ENCODE data around the gene THSD4.

Gene THSD4

DNA sequence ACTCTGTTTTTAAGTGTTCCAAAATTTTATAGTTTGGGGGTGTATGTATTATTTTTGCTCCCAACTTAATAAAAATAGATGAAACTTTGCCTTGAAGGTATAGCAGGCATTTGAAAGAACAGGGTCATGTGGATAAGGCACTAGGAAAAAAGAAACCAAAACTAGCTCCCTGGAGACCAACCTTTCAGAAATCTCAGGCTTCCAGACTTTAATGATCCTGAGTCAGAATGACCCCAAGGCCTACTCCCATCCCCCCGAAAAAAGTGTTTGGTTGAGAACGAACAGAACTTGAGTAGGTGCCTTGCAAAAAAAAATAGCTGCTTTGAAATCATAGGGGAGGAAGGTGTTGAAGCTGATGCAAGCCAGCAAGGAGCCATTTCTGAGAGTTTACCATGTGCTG is 309.5 kb downstream of the THSD4 start:
- Histone ChIP-seq H3K9me3 (ENCODE audit: control insufficient read depth, low read length) (no peaks in the 10 kb centered on the region), H3K4me1 (ENCODE audit: control insufficient read depth, insufficient read depth, low read length, poor library complexity, severe bottlenecking) (no peaks in the 10 kb centered on the region), H3K27ac (ENCODE audit: low read depth, low read length, severe bottlenecking) (no peak overlapping the region), H3K4me3 (ENCODE audit: extremely low read depth, insufficient read depth, low read length, poor library complexity, severe bottlenecking) (no peak overlapping the region), H3K36me3 (ENCODE audit: control insufficient read depth, insufficient read depth, low read length) (no peaks in the 10 kb centered on the region)
- WGBS, 2 experiments (ENCODE audit: insufficient coverage in 2 of 2) = 92 to 100% methylated on average over 1 to 2 of the region's 2 CpGs

DNA sequence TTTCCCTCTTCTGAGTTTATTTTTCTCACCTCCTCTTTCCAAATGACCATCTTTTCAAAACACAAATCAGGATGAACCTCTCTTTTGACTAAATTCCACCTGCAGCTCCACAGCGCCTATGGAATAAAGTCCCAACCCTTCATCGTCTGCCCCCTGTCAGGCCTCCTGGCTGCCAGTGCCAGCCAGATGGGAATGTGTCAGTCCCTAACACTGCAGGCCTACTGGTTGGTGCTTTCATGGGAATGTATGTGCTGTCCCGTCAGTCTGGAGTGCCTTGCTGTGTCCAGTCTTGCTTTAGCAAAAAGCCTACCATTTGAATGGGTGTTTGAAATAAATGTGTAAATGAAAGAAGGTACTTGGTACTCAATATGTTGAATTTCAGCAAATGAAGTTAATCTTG is 310.1 kb downstream of the THSD4 start:
- 92% methylated on average over 1 to 2 of the region's 3 CpGs for WGBS, 2 experiments (ENCODE audit: insufficient coverage in 2 of 2)
- no peaks in the 10 kb centered on the region for H3K36me3 ChIP-seq (ENCODE audit: control insufficient read depth, insufficient read depth, low read length)
- H3K4me1 ChIP-seq (ENCODE audit: control insufficient read depth, insufficient read depth, low read length, poor library complexity, severe bottlenecking) = no peaks in the 10 kb centered on the region
- no peaks in the 10 kb centered on the region for H3K9me3 ChIP-seq (ENCODE audit: control insufficient read depth, low read length)
- no peak overlapping the region for H3K4me3 ChIP-seq (ENCODE audit: extremely low read depth, insufficient read depth, low read length, poor library complexity, severe bottlenecking)
- H3K27ac ChIP-seq (ENCODE audit: low read depth, low read length, severe bottlenecking) = no peak overlapping the region

DNA sequence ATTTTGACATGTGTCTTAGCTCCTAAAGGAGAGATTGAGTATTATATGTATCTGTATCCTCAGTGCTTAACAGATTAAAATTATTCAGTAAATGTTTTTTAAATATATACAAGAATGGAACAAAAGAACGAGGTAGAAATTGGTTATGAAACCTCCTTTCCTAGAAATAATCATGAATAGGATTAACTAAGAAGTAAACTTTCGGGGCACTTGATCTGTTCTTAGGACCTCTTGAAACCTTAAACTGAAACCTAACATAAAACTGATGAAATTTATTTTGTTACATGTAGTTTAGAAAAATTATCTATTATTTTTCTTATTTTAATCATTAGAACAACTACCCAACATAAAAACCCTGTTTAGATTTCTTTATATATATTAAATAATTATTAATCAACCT is 311.5 kb downstream of the THSD4 start:
- Histone ChIP-seq H3K27ac (ENCODE audit: low read depth, low read length, severe bottlenecking) (no peak overlapping the region), H3K4me3 (ENCODE audit: extremely low read depth, insufficient read depth, low read length, poor library complexity, severe bottlenecking) (no peak overlapping the region)
- WGBS, 2 experiments (ENCODE audit: insufficient coverage in 2 of 2) = no CpG with 5 or more reads among the region's 2 CpGs

DNA sequence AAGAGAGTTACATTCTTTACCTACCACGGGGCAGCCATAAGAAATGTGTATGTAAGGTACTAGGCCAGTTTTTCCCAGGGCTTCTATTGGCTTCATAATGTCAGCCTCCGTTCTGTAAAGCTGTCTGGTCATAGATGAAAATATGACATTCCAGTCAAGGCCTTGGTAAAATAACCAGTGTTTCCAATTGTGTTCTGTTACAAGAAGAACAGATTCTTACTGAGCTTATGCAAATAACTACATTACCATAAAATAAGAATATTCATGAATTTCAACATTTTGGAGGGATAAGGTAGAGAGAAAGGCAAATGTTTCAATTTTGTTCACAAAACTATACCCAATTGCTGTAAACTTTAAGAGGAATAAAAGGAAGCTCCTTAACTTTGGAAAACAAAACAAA is 315.5 kb downstream of the THSD4 start:
- H3K27ac ChIP-seq (ENCODE audit: low read depth, low read length, severe bottlenecking) = no peak overlapping the region
- H3K4me1 ChIP-seq (ENCODE audit: control insufficient read depth, insufficient read depth, low read length, poor library complexity, severe bottlenecking) = peaks cover 6% of the 10 kb centered on the region
- no peaks in the 10 kb centered on the region for H3K36me3 ChIP-seq (ENCODE audit: control insufficient read depth, insufficient read depth, low read length)
- H3K4me3 ChIP-seq (ENCODE audit: extremely low read depth, insufficient read depth, low read length, poor library complexity, severe bottlenecking) = no peak overlapping the region
- H3K9me3 ChIP-seq (ENCODE audit: control insufficient read depth, low read length) = no peaks in the 10 kb centered on the region
- WGBS, 2 experiments (ENCODE audit: insufficient coverage in 2 of 2) = 100% methylated on average over 2 of the region's 2 CpGs; no CpG with 5 or more reads in 1 of the 2 experiments

More for the DNA sequence above, 311.5 kb downstream of the THSD4 start:
- H3K4me1 ChIP-seq (ENCODE audit: control insufficient read depth, insufficient read depth, low read length, poor library complexity, severe bottlenecking) = no peaks in the 10 kb centered on the region
- H3K9me3 ChIP-seq (ENCODE audit: control insufficient read depth, low read length) = no peaks in the 10 kb centered on the region
- no peaks in the 10 kb centered on the region for H3K36me3 ChIP-seq (ENCODE audit: control insufficient read depth, insufficient read depth, low read length)

DNA sequence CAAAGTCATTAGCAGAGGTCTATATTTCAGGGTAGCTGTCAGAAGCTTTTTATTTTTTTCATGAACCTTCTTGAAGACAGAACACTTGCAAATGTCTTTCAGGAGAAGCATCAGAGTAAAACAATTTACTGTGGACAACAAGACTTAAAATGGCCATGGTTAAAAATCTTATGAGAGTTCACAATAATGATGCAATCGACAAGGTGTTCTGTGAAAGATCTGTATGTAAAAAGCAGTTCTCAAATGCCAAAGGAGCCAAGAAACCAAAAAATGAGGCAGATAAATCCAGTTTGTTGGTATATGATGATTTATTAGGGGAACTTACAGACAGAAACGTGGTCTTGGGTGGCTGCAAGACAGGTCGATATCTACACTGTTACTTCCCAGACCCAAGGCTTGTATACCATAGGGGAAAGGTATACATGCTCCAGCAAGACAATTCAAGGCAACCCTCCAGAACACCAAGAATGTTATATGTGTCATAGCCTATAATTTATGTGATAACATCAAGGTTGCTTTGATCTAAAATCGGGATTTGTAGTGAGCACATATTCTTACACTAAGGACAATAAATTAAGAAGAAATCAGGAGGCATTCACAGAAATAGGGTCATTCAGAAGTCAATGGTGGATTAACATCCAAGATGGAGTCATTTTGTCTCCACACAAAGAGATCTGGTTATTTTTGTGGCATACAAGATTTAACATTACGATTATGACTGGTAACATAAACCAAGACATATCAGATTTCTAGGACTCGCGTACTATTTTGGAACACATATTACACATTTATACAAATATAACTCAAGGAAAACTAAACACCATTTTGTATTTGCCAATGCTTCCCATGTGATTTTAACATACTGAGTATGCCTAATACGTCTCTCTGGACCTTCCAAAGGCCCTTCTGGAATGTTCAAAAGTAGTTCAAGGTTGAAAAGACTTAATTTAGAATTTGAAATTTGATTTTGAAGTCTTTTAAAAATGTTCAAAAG is 316.4 kb downstream of the THSD4 start:
- Histone ChIP-seq H3K27ac (ENCODE audit: low read depth, low read length, severe bottlenecking) (no peak overlapping the region), H3K4me1 (ENCODE audit: control insufficient read depth, insufficient read depth, low read length, poor library complexity, severe bottlenecking) (peaks cover 6% of the 10 kb centered on the region), H3K4me3 (ENCODE audit: extremely low read depth, insufficient read depth, low read length, poor library complexity, severe bottlenecking) (no peak overlapping the region), H3K9me3 (ENCODE audit: control insufficient read depth, low read length) (peaks cover 4% of the 10 kb centered on the region), H3K36me3 (ENCODE audit: control insufficient read depth, insufficient read depth, low read length) (peaks cover under 1% of the 10 kb centered on the region)
- 93% methylated on average over 4 of the region's 8 CpGs for WGBS, 2 experiments (ENCODE audit: insufficient coverage in 2 of 2)

DNA sequence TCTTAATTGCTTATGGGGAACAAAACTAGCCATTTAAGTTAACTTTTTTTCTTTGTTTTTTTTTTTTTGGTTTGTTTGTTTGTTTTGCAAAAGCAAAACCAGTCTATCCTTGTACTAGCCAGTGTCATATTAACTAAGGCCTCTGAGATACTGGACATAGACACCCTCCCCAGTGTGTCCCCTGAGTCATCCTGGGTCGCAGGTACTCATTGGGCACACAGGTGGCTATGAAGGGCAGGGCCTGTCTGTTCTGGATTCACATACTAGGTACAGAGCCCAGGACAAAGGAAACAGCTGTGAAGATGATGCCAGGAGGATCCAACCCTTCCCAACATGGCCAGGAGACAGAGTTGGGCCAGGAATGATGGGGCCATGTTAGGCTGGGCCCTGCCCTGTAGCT is 318.1 kb downstream of the THSD4 start:
- Histone ChIP-seq H3K4me3 (ENCODE audit: extremely low read depth, insufficient read depth, low read length, poor library complexity, severe bottlenecking) (no peak overlapping the region), H3K36me3 (ENCODE audit: control insufficient read depth, insufficient read depth, low read length) (peaks cover 3% of the 10 kb centered on the region), H3K4me1 (ENCODE audit: control insufficient read depth, insufficient read depth, low read length, poor library complexity, severe bottlenecking) (peaks cover 6% of the 10 kb centered on the region), H3K27ac (ENCODE audit: low read depth, low read length, severe bottlenecking) (no peak overlapping the region), H3K9me3 (ENCODE audit: control insufficient read depth, low read length) (peaks cover 11% of the 10 kb centered on the region)
- WGBS, 2 experiments (ENCODE audit: insufficient coverage in 2 of 2) = 60% methylated on average over 1 of the region's 1 CpG; no CpG with 5 or more reads in 1 of the 2 experiments

DNA sequence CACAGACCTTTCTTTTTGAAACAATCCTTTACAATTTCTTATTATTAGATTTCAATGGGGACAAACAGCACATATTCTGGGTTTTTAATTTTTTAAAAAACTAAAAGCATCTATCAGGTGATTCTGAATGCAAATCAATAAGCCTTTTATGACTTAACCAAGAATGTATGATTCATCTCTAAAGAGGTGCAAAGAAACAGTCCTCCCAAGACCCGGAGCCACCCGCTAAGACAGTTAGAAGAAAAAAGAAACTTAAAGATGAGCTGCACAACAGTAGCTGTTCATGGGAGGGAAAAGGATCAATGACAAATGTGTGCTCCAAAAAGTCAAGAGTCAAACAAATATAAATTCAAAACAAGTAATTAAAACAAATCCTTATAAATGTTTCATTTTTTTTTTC is 319.5 kb downstream of the THSD4 start:
- Histone ChIP-seq H3K27ac (ENCODE audit: low read depth, low read length, severe bottlenecking) (no peak overlapping the region), H3K36me3 (ENCODE audit: control insufficient read depth, insufficient read depth, low read length) (peaks cover 3% of the 10 kb centered on the region), H3K4me3 (ENCODE audit: extremely low read depth, insufficient read depth, low read length, poor library complexity, severe bottlenecking) (no peak overlapping the region), H3K4me1 (ENCODE audit: control insufficient read depth, insufficient read depth, low read length, poor library complexity, severe bottlenecking) (peaks cover 6% of the 10 kb centered on the region), H3K9me3 (ENCODE audit: control insufficient read depth, low read length) (peaks cover 11% of the 10 kb centered on the region)
- WGBS, 2 experiments (ENCODE audit: insufficient coverage in 2 of 2) = no CpG with 5 or more reads among the region's 2 CpGs

DNA sequence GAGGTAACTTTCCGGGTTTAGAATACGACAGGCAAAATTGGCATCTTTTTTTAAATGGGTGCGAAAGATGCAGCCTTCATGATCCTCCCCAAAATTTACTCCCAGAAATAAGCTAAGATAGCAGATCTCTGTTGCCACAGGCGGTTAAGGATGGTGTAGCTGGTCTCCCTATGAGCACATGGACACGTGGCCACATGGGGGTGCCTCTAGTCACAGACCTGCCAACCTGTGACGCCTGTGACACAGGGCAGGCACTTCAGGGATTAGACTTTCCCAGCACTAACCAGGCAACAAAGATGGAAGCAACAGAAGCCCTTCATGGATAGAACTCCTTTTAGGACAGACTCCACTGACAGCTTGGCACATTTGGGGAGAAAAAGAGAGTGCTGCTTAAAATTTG is 320.3 kb downstream of the THSD4 start:
- 75 to 94% methylated on average over 2 to 5 of the region's 6 CpGs for WGBS, 2 experiments (ENCODE audit: insufficient coverage in 2 of 2)
- H3K9me3 ChIP-seq (ENCODE audit: control insufficient read depth, low read length) = peaks cover 11% of the 10 kb centered on the region
- no peak overlapping the region for H3K4me3 ChIP-seq (ENCODE audit: extremely low read depth, insufficient read depth, low read length, poor library complexity, severe bottlenecking)
- peaks cover 3% of the 10 kb centered on the region for H3K36me3 ChIP-seq (ENCODE audit: control insufficient read depth, insufficient read depth, low read length)
- no peak overlapping the region for H3K27ac ChIP-seq (ENCODE audit: low read depth, low read length, severe bottlenecking)
- H3K4me1 ChIP-seq (ENCODE audit: control insufficient read depth, insufficient read depth, low read length, poor library complexity, severe bottlenecking) = peaks cover 6% of the 10 kb centered on the region

DNA sequence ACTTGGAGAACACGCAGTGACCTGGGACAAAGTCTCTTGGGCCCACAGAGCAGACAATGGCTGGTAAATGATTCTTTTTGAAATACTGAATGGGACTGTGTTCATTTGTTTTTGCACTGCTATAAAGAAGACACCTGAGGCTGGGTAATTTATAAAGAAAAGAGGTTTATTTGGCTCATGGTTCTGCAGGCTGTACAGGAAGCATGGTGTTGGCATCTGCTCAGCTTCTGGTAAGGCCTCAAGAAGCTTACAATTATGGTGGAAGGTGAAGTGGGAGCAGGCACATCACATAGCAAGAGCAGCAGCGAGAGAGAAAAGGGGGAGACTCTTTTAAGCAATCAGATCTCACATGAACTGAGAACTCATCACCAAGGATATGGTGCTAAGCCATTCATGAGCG is 321.6 kb downstream of the THSD4 start:
- Histone ChIP-seq H3K4me1 (ENCODE audit: control insufficient read depth, insufficient read depth, low read length, poor library complexity, severe bottlenecking) (peaks cover 6% of the 10 kb centered on the region), H3K9me3 (ENCODE audit: control insufficient read depth, low read length) (peaks cover 11% of the 10 kb centered on the region), H3K36me3 (ENCODE audit: control insufficient read depth, insufficient read depth, low read length) (peaks cover 3% of the 10 kb centered on the region), H3K27ac (ENCODE audit: low read depth, low read length, severe bottlenecking) (no peak overlapping the region), H3K4me3 (ENCODE audit: extremely low read depth, insufficient read depth, low read length, poor library complexity, severe bottlenecking) (no peak overlapping the region)
- 90% methylated on average over 2 to 3 of the region's 3 CpGs for WGBS, 2 experiments (ENCODE audit: insufficient coverage in 2 of 2)

DNA sequence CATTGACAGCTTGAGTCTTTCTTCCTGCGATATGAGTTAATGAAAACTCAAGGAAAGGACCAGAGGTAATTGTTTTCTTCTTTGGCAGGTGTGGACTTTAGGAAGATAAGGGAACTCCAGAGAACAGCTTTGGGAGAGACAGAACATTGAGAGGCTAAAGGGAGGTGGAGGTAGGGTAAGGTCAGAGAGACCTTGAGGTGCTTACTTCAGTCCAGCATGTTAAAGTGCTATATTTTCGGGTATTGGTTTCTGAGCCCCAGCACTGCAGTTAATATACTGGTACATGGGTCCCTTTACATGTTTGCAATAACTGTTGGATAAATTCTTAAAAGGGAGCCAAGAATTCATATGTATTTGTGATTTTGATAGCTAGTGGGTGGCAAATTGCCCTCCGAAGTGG is 322.1 kb downstream of the THSD4 start:
- 83 to 100% methylated on average over 1 of the region's 3 CpGs for WGBS, 2 experiments (ENCODE audit: insufficient coverage in 2 of 2)
- H3K27ac ChIP-seq (ENCODE audit: low read depth, low read length, severe bottlenecking) = no peak overlapping the region
- peaks cover 3% of the 10 kb centered on the region for H3K36me3 ChIP-seq (ENCODE audit: control insufficient read depth, insufficient read depth, low read length)
- H3K4me1 ChIP-seq (ENCODE audit: control insufficient read depth, insufficient read depth, low read length, poor library complexity, severe bottlenecking) = peaks cover 6% of the 10 kb centered on the region
- no peak overlapping the region for H3K4me3 ChIP-seq (ENCODE audit: extremely low read depth, insufficient read depth, low read length, poor library complexity, severe bottlenecking)
- peaks cover 11% of the 10 kb centered on the region for H3K9me3 ChIP-seq (ENCODE audit: control insufficient read depth, low read length)

DNA sequence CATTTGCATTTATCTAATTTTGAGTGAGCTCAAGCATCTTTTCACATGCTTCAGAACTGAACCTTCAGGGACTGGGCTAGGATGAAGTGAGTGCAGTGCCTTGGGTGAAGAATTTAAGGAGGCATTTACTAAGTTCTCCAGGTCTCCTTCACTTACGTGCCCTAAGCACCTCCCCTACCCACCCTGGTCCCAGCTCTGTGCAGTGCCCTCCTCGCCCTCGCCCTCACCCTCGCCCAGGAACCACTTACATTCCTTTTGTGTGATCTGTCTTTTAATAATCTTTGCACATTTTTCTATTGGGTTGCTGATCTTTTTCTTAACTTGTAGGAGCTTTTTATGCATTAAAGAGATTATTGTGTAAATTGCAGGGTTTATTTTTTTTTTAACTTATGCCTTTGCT is 322.6 kb downstream of the THSD4 start:
- 60% methylated on average over 1 of the region's 4 CpGs; no CpG with 5 or more reads in 1 of the 2 experiments for WGBS, 2 experiments (ENCODE audit: insufficient coverage in 2 of 2)
- H3K4me3 ChIP-seq (ENCODE audit: extremely low read depth, insufficient read depth, low read length, poor library complexity, severe bottlenecking) = no peak overlapping the region
- H3K27ac ChIP-seq (ENCODE audit: low read depth, low read length, severe bottlenecking) = no peak overlapping the region
- peaks cover 6% of the 10 kb centered on the region for H3K4me1 ChIP-seq (ENCODE audit: control insufficient read depth, insufficient read depth, low read length, poor library complexity, severe bottlenecking)
- peaks cover 3% of the 10 kb centered on the region for H3K36me3 ChIP-seq (ENCODE audit: control insufficient read depth, insufficient read depth, low read length)
- H3K9me3 ChIP-seq (ENCODE audit: control insufficient read depth, low read length) = peaks cover 11% of the 10 kb centered on the region
